Left hindlimb (tissue), 1 donor: ENCODE data around the gene SAMD14.
"Not testable (repeated sequence)": the region's sequence is repeated elsewhere in the genome, so short reads cannot be mapped to it uniquely, and the experiment has no call there.

Source experiments
- DNase-seq: peaks from one replicate; pipeline ENCODE4 v3.0.0-alpha.2; 2018

SAMD14 gene

DNA sequence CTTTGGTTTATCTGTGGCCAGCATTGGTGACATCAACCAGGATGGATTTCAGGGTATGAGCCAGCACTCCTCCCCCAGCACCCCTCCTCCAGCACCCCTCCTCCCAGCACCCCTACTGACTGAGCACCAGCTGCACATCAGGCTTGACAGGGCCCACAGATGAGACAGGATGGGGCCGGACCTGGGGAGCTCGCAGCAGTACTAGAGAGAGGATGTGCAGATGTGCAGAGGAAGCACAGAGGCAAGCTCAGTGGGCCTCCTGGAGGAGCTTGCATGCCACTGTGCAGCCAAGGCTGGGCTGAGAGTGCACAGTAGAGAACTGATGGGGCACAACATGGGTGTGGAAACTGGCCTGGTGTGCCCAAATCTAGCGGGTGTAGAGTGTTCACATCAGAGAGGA lies 57.8 kb downstream of the SAMD14 start:
- peak; percentile 7 for DNase-seq

DNA sequence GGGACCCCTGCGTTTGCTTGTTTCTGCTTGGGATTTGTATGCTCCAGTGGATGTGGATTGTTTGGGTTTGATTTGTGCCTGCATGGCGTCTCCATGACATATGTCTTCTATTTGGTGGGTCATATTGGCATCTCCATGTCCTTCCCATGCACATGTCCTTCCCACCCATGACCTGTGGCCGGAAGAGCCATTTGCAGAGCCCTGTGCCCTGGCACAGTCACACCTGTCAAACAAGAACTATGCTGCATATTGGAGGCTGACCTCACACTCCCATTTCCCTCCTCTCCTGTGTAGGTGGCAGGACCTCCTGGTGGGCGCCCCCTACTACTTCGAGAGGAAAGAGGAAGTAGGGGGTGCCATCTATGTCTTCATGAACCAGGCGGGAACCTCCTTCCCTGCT lies 58.3 kb downstream of the SAMD14 start:
- peak; percentile 15 for DNase-seq

- peak; percentile 2 for DNase-seq
These were observed 58.9 kb downstream of the SAMD14 start for GRCh38 chr17:50070908-50071680.

- no peak for DNase-seq
These were observed 62.0 kb downstream of the SAMD14 start for GRCh38 chr17:50067996-50068395.

DNA sequence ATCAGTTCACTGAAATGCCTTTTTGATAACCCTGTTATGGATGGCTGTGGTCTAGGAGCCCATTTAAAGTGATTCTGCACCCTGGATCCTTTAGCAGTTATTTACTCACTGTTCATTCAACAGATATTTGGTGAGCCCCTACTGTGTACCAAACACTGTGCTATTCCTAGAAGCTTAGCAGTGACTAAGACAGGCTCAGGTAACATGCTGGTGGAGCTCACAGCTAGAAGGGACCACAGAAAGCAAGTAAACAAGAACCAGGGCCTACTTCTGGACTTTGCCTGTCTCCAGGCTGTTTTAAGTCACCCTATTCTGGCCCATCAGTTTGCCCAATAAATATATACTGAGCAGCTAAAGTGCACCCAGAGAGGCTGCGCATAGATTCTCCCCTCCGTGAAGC lies 63.0 kb downstream of the SAMD14 start:
- no peak for DNase-seq

DNA sequence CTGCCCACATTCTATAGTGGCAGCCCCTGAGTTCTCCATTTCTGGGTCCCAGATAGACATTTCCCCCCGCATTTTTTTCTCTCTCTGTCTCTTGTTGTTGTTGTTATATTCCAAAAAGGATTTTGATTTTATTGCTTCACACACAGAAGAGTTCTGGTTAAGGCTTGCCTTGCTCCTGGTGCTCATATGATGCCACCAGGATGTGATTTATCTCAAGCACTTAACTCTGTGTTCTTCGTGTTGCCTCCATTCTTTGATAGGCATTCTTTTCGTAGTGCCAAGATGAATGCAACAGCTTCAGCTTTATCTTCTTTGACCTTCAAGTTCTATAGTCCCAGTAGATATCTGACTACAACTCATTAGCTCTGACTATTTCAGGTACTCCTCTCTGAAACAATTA lies 64.9 kb downstream of the SAMD14 start:
- DNase-seq: no peak

DNA sequence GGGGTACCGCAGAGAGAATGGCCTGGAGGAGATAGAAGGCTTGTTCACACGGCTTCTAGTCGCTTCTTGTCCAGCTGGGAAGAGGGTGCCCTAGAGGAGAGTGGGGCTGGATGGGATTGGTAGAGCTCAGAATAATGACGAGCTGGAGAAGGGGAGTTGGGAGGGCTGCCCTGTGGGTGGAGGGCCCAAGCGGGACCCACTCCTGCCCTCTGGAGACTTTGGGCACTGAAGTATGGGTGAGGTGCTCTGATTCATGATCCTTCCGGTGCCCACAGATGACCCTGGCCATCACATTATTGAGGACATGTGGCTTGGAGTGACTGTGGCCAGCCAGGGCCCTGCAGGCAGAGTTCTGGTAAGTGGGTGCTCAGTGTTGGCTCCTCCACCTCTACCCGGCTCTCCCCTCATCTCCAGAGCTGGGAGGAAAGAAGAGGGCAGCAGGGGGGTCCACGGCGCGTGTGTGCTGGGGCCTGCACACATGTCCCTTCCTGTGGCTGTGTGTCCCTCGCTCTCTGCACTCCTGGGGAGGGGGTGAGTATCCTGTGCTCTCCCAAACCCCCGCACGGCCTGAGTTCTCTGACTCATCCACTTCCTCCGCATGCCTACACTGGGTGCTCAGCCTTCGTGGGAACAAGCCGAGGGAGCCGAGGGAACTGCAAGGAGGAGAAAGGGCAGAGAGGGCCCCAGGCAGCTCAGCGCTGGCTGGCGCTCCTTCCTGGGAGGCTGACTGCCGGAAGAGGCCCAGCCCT lies 65.5 kb downstream of the SAMD14 start:
- no peak for DNase-seq

DNA sequence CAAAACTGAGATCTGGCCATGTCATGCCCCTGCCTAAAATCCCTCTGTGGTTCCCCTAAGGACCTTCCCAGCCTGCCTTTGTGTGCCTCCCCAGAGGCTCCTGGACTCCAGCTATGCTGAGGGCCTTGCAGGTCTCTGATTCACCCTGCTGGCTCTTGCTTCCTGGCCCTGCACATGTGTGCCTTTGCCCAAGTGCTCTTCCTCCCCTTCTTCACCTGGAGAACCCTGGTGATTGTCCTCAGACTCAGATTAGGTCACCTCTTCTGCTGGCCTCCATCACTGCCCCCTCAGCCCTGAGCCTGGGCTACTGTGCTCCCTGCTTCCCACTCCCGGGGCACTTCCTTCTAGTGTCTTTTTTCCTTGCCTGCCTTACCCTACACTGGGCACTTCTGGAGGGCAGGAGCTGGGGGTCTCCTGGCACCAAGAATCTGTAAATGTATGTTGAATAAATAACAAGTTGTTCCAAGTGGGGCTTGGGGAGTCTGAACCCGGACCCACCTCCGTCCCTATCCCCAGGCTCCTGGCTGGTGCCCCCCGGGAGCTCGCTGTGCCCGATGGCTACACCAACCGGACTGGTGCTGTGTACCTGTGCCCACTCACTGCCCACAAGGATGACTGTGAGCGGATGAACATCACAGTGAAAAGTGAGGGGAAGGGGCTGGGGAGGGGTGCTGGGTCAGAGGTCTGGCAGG lies 66.3 kb downstream of the SAMD14 start:
- no peak for DNase-seq

DNA sequence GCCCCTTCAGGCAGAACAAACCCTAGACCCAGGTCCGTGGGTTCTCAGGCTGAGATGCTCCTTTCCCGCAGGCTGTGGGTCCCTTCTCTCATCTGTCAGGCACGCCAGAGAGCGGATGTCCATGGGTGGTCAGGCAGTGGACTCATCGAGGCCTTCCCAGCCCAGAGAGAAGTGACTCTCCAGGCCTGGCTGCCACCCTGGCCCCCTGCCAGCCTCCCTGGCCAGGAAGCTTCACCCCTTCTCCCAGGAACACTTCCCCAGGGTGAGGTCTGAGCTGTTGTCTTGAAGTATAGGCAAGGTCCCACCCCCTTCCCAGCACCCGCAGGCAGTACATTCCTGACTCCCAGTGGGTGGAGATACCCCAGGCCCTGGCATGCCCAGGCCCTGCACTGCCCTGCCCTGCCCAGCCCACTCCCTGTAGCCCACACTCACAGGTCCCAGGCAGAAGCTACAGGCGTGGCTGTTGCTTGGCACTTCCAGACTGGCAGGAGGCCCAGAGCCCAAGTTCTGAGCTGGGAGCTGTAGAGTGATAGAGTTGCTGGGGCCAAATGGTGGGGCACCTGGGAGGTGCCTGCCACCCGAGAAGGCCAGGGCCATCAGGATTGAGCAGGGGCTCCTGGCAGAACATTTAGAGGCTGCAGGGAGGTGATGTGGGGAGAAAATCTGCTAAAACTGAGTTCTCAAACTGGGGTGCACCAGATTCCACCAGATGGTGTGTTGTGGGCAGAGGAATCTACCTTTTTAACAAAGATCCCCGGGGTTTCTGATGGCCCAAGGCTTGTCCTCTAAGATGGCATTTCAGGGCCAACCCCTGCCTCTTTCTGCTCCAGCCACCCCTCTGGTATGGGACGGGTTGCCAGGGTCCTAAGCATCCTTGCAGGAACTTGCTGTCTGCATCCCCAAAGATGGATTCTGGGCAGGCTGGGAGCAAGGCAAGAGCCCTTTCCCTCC lies 67.4 kb downstream of the SAMD14 start:
- DNase-seq: no peak

- DNase-seq: not testable (repeated sequence)
These were observed 68.3 kb downstream of the SAMD14 start for GRCh38 chr17:50061713-50062045.

DNA sequence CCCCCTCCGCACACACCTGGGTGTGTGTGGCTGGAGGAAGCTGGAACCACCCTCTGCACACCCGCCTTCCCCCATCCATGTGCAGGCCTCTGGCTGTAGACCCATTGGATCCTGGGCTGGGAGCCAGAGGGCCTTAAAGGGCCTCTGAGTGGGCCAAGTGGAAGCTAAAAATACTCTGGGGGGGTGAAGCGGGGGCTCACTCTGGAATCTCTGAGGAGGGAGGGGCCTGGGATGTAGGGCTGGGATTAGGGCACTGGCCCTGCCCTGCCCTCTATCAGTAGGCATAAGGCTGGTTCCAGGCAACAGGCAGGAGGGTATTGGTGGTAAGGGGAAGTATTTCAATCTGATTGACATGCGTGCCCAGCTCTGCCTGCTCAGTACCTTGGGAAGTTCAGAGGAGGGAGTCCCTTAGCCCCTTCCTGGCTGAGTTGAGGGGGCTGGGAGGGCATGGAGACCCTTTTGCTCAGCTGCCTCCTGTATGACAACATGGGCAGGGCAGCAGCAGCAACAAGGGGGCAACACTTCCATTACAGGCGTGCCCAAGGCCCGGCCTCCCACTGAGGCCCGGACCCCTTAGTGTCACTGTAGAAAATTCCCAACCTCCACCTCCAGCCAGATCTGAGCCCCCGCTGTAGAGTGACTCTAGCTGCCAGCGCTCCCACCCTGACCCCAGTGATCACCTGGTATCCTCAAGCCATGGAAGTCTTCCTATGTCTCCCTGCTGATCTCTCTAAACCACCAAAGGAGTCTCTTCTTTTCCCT lies 68.8 kb downstream of the SAMD14 start:
- DNase-seq: peak; percentile 79
